NT2/D1 (cell line): ENCODE data around the gene ERLEC1.

Experiments used
- DNase-seq: peaks from one replicate; pipeline ENCODE4 v3.0.0-alpha.2; 2011; ENCODE audit warnings: low read depth, low spot score
- H3K27me3 ChIP-seq: 2 replicates; pipeline ENCODE4 v1.6.0; 2011; ENCODE audit warnings: mild to moderate bottlenecking; ENCODE audit not compliant: insufficient read length, insufficient read depth
- H3K36me3 ChIP-seq: 2 replicates; pipeline ENCODE4 v1.6.1; 2011; ENCODE audit warnings: mild to moderate bottlenecking, low read length, mixed read lengths; ENCODE audit not compliant: insufficient read depth, insufficient read length
- H3K4me1 ChIP-seq: 2 replicates; pipeline ENCODE4 v1.5.1; 2011; ENCODE audit not compliant: insufficient read depth, insufficient read length
- H3K4me3 ChIP-seq: 2 replicates; pipeline ENCODE4 v1.5.1; 2011; ENCODE audit warnings: low read depth; ENCODE audit not compliant: insufficient read length
- H3K9ac ChIP-seq: 2 replicates; pipeline ENCODE4 v1.6.0; 2011; ENCODE audit warnings: low read depth; ENCODE audit not compliant: insufficient read length
- H3K9me3 ChIP-seq: 2 replicates; pipeline ENCODE4 v1.5.1; 2011; ENCODE audit warnings: mild to moderate bottlenecking, low read length; ENCODE audit not compliant: insufficient read depth
- SUZ12 ChIP-seq: IDR thresholded peaks from 2 replicates; pipeline ENCODE4 v1.6.1; 2011; ENCODE audit not compliant: insufficient read length, insufficient read depth; ENCODE audit errors: extremely low read depth
- YY1 ChIP-seq: IDR thresholded peaks from 2 replicates; pipeline ENCODE4 v1.6.1; 2011; ENCODE audit not compliant: insufficient read length, insufficient read depth
- ZNF274 ChIP-seq: IDR thresholded peaks from 2 replicates; pipeline ENCODE4 v1.6.1; 2011; ENCODE audit warnings: mild to moderate bottlenecking, low read depth, low read length

The ERLEC1 gene

GRCh38 chr2:53784436-53784835 lies 2.4 kb upstream of the ERLEC1 start:
- Histone ChIP-seq H3K27me3 (no peaks in the 10 kb centered on the region), H3K4me3 (no peak overlapping the region), H3K9ac (no peak overlapping the region), H3K9me3 (no peaks in the 10 kb centered on the region), H3K36me3 (peaks cover 31% of the 10 kb centered on the region), H3K4me1 (no peaks in the 10 kb centered on the region)
- DNase-seq, result no peak
- TF ChIP-seq ZNF274, result no peak
- no peak for TF ChIP-seq YY1
- no peak for TF ChIP-seq SUZ12

GRCh38 chr2:53785366-53785765 lies 1.5 kb upstream of the ERLEC1 start:
- H3K9me3 ChIP-seq, result no peaks in the 10 kb centered on the region
- TF ChIP-seq SUZ12 (no peak), ZNF274 (no peak), YY1 (no peak)
- DNase-seq, result no peak
- peak overlapping the region; percentile 99 for H3K9ac ChIP-seq
- peaks cover 22% of the 10 kb centered on the region for H3K36me3 ChIP-seq
- H3K4me1 ChIP-seq, result no peaks in the 10 kb centered on the region
- no peaks in the 10 kb centered on the region for H3K27me3 ChIP-seq
- H3K4me3 ChIP-seq, result peak overlapping the region; percentile 99

DNA sequence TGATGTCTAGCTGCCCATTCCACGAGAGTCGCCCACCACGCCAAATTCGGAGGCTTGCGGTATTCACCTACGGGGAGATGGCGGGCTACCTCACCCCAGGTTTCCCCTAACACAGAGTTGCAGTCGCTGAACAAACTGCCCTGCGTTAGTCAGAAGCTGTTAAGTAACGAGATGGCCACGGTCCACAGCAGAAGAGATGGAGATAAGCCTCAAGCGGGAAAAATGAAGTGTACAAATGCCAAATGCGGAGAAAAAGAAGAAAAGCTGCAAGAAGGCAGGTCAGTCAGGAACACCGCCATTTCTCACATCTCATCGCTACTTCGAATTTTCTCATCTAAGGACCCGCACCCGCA lies 516 bp upstream of the ERLEC1 start:
- no peak for DNase-seq
- H3K4me1 ChIP-seq, result no peaks in the 10 kb centered on the region

GRCh38 chr2:53787614-53788289 lies 908 bp downstream of the ERLEC1 start:
- Histone ChIP-seq H3K9ac (peak overlapping the region; percentile 99), H3K4me1 (no peaks in the 10 kb centered on the region), H3K9me3 (no peaks in the 10 kb centered on the region), H3K27me3 (no peaks in the 10 kb centered on the region), H3K36me3 (peaks cover 2% of the 10 kb centered on the region), H3K4me3 (peak overlapping the region; percentile 99)
- TF ChIP-seq YY1 (no peak), SUZ12 (no peak), ZNF274 (no peak)
- no peak for DNase-seq

More for the DNA sequence above, 516 bp upstream of the ERLEC1 start:
- Histone ChIP-seq H3K27me3 (no peaks in the 10 kb centered on the region), H3K9ac (peak overlapping the region; percentile 99), H3K36me3 (peaks cover 14% of the 10 kb centered on the region), H3K9me3 (no peaks in the 10 kb centered on the region), H3K4me3 (peak overlapping the region; percentile 99)
- TF ChIP-seq ZNF274 (no peak), SUZ12 (no peak), YY1 (no peak)

GRCh38 chr2:53793261-53793660 lies 6.4 kb downstream of the ERLEC1 start:
- no peak for TF ChIP-seq SUZ12
- TF ChIP-seq ZNF274, result no peak
- no peak for TF ChIP-seq YY1
- no peaks in the 10 kb centered on the region for H3K27me3 ChIP-seq
- peaks cover 9% of the 10 kb centered on the region for H3K36me3 ChIP-seq
- no peak overlapping the region for H3K4me3 ChIP-seq
- H3K9me3 ChIP-seq, result no peaks in the 10 kb centered on the region
- H3K4me1 ChIP-seq, result no peaks in the 10 kb centered on the region
- H3K9ac ChIP-seq, result no peak overlapping the region
- DNase-seq, result no peak

DNA sequence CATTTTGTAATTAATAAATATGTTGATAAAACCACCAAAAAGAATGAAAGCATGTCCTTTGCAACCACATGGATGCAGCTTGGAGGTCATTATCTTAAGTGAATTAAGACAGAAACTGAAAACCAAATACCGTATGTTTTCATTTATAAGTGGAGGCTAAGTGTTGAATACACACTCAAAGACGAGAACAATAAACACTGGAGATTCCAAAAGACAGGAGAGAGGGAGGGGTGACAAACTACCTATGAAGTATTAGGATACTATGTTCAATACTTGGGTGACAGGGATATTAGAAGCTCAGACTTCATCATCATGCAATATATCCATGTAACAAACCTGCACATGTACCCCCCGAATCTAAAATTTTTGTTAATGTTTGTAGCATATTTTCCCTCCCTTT lies 7.0 kb downstream of the ERLEC1 start:
- no peaks in the 10 kb centered on the region for H3K9me3 ChIP-seq
- H3K27me3 ChIP-seq, result no peaks in the 10 kb centered on the region
- DNase-seq, result no peak
- no peak overlapping the region for H3K9ac ChIP-seq
- H3K36me3 ChIP-seq, result peaks cover 11% of the 10 kb centered on the region
- no peak for TF ChIP-seq YY1
- no peak for TF ChIP-seq ZNF274
- no peak for TF ChIP-seq SUZ12
- no peak overlapping the region for H3K4me3 ChIP-seq
- no peaks in the 10 kb centered on the region for H3K4me1 ChIP-seq

DNA sequence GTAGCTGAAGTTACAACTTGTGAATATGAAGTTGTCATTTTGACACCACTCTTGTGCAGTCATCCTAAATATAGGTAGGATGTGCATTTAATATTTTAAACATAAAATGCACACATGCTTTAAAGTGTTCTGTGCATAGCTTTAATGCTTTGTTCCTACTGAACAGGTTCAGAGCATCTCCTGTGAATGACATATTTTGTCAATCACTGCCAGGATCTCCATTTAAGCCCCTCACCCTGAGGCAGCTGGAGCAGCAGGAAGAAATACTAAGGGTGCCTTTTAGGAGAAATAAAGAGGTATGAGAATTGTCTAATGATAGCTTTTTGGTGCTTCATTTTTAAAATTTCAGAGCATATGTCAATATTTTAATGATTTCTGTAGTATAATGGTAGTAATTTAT lies 14.7 kb downstream of the ERLEC1 start:
- TF ChIP-seq SUZ12 (no peak), YY1 (no peak), ZNF274 (no peak)
- Histone ChIP-seq H3K36me3 (peaks cover 33% of the 10 kb centered on the region), H3K9me3 (no peaks in the 10 kb centered on the region), H3K4me1 (no peaks in the 10 kb centered on the region), H3K27me3 (no peaks in the 10 kb centered on the region), H3K4me3 (no peak overlapping the region), H3K9ac (no peak overlapping the region)
- no peak for DNase-seq

DNA sequence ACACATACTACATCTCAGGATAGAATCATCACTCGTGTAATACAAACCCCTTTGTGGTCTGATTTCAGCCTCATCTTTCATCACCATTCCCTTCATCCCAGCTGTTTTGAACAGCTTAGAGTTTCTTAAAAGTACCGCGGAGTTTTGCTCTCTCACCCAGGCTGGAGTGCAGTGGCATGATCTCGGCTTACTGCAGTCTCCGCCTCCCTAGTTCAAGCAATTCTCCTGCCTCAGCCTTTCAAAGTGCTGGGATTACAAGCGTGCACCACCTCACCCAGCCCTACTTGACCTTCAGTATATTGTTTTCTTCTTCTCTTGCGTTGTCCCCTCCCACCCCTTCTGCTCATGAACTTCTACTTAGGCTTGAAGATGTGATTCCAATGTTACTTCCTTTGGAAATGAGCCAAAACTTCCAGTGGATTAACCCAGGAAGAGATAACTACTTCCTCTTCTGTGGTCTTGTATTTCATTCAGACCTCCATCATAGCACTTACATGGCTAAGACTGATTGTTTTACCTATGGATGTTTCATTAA lies 15.8 kb downstream of the ERLEC1 start:
- Histone ChIP-seq H3K4me3 (no peak overlapping the region), H3K4me1 (no peaks in the 10 kb centered on the region), H3K9me3 (no peaks in the 10 kb centered on the region), H3K27me3 (no peaks in the 10 kb centered on the region), H3K9ac (no peak overlapping the region), H3K36me3 (peaks cover 29% of the 10 kb centered on the region)
- no peak for DNase-seq
- TF ChIP-seq YY1 (no peak), SUZ12 (no peak), ZNF274 (no peak)
